Suprapubic skin (tissue), 4 donors: ENCODE results near the gene ZNF268.

Experiments used
- EP300 ChIP-seq: sonication (generic); formaldehyde crosslinking; IDR thresholded peaks from one replicate; pipeline ENCODE4 v1.6.1; 2017; ENCODE audit warnings: antibody characterized with exemption
- POLR2A ChIP-seq, 2 donors: fragments of 450-650 bp; IDR thresholded peaks; one replicate each; pipeline ENCODE4 v1.6.1; 2017; ENCODE audit warnings: antibody characterized with exemption in 2 of 2, mild to moderate bottlenecking in 2 of 2, moderate library complexity in 2 of 2
- POLR2AphosphoS5 ChIP-seq, 3 donors: sonication (generic); formaldehyde crosslinking; IDR thresholded peaks; one replicate each; pipeline ENCODE4 v1.6.1; 2017; ENCODE audit warnings: antibody characterized with exemption in 3 of 3
- TF ChIP-seq, protein P1 (sequence below), 2 donors: fragments of 200-600 bp in 1 of 2; fragments of 450-650 bp in 1 of 2; sonication (generic) in 1 of 2; IDR thresholded peaks; one replicate each; pipeline ENCODE4 v1.5.1; 2016 to 2019; ENCODE audit warnings: antibody characterized with exemption in 2 of 2, mild to moderate bottlenecking in 1 of 2, moderate library complexity in 1 of 2

DNA sequence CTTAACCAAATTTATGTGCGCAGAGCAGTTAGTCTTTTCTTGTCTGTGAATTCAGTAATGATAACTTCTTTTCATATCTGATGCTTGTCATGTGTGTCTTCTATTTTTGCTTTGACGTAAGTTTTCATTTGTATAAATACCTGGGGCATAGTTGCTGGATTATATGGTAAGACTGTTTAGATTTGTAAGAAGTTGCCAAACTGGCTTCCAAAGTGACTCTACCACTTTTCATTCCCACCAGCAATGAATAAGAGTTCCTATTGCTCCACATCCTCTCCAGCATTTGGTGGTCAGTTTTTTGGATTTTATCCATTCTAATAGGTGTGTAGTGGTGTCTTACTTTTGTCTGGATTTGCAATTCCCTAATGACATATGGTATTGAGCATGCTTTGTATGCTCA lies 8.9 kb downstream of the ZNF268 start:
- TF ChIP-seq POLR2A (IDR thresholded peaks at IDR 0.05) (no peak), POLR2AphosphoS5 (IDR thresholded peaks at IDR 0.05) (no peak), EP300 (no peak)
- TF ChIP-seq, protein P1, sequence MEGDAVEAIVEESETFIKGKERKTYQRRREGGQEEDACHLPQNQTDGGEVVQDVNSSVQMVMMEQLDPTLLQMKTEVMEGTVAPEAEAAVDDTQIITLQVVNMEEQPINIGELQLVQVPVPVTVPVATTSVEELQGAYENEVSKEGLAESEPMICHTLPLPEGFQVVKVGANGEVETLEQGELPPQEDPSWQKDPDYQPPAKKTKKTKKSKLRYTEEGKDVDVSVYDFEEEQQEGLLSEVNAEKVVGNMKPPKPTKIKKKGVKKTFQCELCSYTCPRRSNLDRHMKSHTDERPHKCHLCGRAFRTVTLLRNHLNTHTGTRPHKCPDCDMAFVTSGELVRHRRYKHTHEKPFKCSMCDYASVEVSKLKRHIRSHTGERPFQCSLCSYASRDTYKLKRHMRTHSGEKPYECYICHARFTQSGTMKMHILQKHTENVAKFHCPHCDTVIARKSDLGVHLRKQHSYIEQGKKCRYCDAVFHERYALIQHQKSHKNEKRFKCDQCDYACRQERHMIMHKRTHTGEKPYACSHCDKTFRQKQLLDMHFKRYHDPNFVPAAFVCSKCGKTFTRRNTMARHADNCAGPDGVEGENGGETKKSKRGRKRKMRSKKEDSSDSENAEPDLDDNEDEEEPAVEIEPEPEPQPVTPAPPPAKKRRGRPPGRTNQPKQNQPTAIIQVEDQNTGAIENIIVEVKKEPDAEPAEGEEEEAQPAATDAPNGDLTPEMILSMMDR (IDR thresholded peaks at IDR 0.05) = no peak
